Measurements from ENCODE around the gene C16orf89.

C16orf89 gene

GRCh38 chr16:5003828-5004227 is 61.9 kb downstream of the C16orf89 start:
- no peak for DNase-seq (ENCODE audit: low spot score)

- no peak for DNase-seq (ENCODE audit: low spot score)
Observed at GRCh38 chr16:5003211-5003610, 62.5 kb downstream of the C16orf89 start.

- no peak for DNase-seq (ENCODE audit: low spot score)
Observed at GRCh38 chr16:5002699-5003143, 63.0 kb downstream of the C16orf89 start.

DNA sequence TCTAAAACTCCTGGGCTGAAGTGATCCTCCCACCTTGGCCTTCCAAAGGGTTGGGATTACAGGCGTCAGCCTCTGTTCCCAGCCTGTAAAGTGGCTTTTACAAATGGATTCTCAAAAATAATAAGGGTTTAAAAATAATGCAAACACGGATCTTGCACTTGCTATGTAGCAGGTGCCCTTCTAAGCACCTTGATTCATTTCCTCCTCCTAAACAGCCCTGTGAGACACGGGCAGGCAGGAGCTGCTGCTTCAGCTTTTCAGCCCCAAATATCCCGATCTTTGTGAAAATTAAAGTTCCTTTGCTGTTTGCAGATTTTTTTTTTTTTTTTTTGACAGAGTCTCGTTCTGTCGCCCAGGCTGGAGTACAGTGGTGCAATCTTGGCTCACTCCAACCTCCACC is 63.8 kb downstream of the C16orf89 start:
- no peak for DNase-seq (ENCODE audit: low spot score)

GRCh38 chr16:5001571-5001970 is 64.2 kb downstream of the C16orf89 start:
- DNase-seq (ENCODE audit: low spot score) = no peak

- DNase-seq (ENCODE audit: low spot score) = no peak
Observed at GRCh38 chr16:5000573-5001001, 65.2 kb downstream of the C16orf89 start.

GRCh38 chr16:4994719-4995434 is 70.9 kb downstream of the C16orf89 start:
- DNase-seq (ENCODE audit: low spot score) = peak; percentile 80

Data from putamen (tissue), 1 donor.